DOHH2 (cell line): Measurements from ENCODE around the gene DGKD.
"Not testable (repeated sequence)": the region's sequence is repeated elsewhere in the genome, so short reads cannot be mapped to it uniquely, and the experiment has no call there.

ENCODE experiments used
- H3F3A ChIP-seq: fragments of 200-600 bp; sonication (generic), shearing (Covaris generic); 2 replicates; pipeline ENCODE4 v1.6.0; 2016; ENCODE audit warnings: antibody characterized with exemption, mild to moderate bottlenecking; ENCODE audit not compliant: control insufficient read depth, insufficient read depth
- H3K27ac ChIP-seq: fragments of 200-600 bp; sonication (generic); 2 replicates; pipeline ENCODE4 v1.5.1; 2014; ENCODE audit warnings: low read depth, mild to moderate bottlenecking, low read length, moderate library complexity
- H3K27me3 ChIP-seq: fragments of 200-600 bp; sonication (generic); 2 replicates; pipeline ENCODE4 v1.6.1; 2014; ENCODE audit warnings: mild to moderate bottlenecking, low read length, mixed read lengths; ENCODE audit not compliant: control insufficient read depth
- H3K36me3 ChIP-seq: fragments of 200-600 bp; sonication (generic); 2 replicates; pipeline ENCODE4 v1.6.1; 2014; ENCODE audit warnings: mild to moderate bottlenecking, low read length, moderate library complexity, mixed read lengths; ENCODE audit not compliant: control insufficient read depth
- H3K4me1 ChIP-seq: fragments of 200-600 bp; sonication (generic); 2 replicates; pipeline ENCODE4 v1.6.1; 2014; ENCODE audit warnings: mild to moderate bottlenecking, low read length, mixed read lengths; ENCODE audit not compliant: control insufficient read depth
- H3K4me2 ChIP-seq: fragments of 200-600 bp; sonication (generic); 2 replicates; pipeline ENCODE4 v1.6.0; 2014; ENCODE audit warnings: mild to moderate bottlenecking, low read length, moderate library complexity
- H3K4me3 ChIP-seq: fragments of 200-600 bp; sonication (generic); 2 replicates; pipeline ENCODE4 v1.5.1; 2014; ENCODE audit warnings: mild to moderate bottlenecking, low read length, mixed read lengths
- H3K79me2 ChIP-seq: fragments of 200-600 bp; sonication (generic); 2 replicates; pipeline ENCODE4 v1.6.1; 2014; ENCODE audit warnings: mild to moderate bottlenecking, low read length, mixed read lengths; ENCODE audit not compliant: control insufficient read depth
- H3K9me2 ChIP-seq: fragments of 200-600 bp; sonication (generic); replicated peaks from 2 replicates; pipeline ENCODE4 v1.6.1; 2014; ENCODE audit warnings: mild to moderate bottlenecking, low read length, mixed read lengths; ENCODE audit not compliant: control insufficient read depth
- H3K9me3 ChIP-seq: fragments of 200-600 bp; sonication (generic); 2 replicates; pipeline ENCODE4 v1.6.1; 2014; ENCODE audit warnings: antibody characterized with exemption, low read length, mixed read lengths; ENCODE audit not compliant: control insufficient read depth, insufficient read depth
- H4K20me1 ChIP-seq: fragments of 200-600 bp; sonication (generic); 2 replicates; pipeline ENCODE4 v1.6.0; 2014; ENCODE audit warnings: low read depth, mild to moderate bottlenecking, antibody characterized with exemption, low read length, moderate library complexity; ENCODE audit not compliant: control insufficient read depth, insufficient read depth
- CTCF ChIP-seq: fragments of 200-600 bp; sonication (generic); IDR thresholded peaks from one replicate; pipeline ENCODE4 v1.5.1; 2014; ENCODE audit warnings: antibody characterized with exemption, mild to moderate bottlenecking, low read depth, low read length; ENCODE audit not compliant: poor library complexity, severe bottlenecking
- EZH2phosphoT487 ChIP-seq: fragments of 200-600 bp; sonication (generic); IDR thresholded peaks from 2 replicates; pipeline ENCODE4 v1.6.1; 2017; ENCODE audit warnings: borderline replicate concordance, mild to moderate bottlenecking, antibody characterized with exemption, low read length, moderate library complexity, mixed read lengths

The DGKD gene

GRCh38 chr2:233334915-233335314 is 19.4 kb upstream of the DGKD start:
- peaks cover 5% of the 10 kb centered on the region for H3F3A ChIP-seq
- H3K36me3 ChIP-seq, result no peaks in the 10 kb centered on the region
- H3K27ac ChIP-seq, result no peak overlapping the region
- no peaks in the 10 kb centered on the region for H3K9me3 ChIP-seq
- no peaks in the 10 kb centered on the region for H3K9me2 ChIP-seq
- H3K4me3 ChIP-seq, result no peak overlapping the region
- no peaks in the 10 kb centered on the region for H4K20me1 ChIP-seq
- TF ChIP-seq EZH2phosphoT487 (no peak), CTCF (no peak)
- H3K27me3 ChIP-seq, result peaks cover 19% of the 10 kb centered on the region
- no peaks in the 10 kb centered on the region for H3K79me2 ChIP-seq
- H3K4me1 ChIP-seq, result peaks cover 52% of the 10 kb centered on the region
- H3K4me2 ChIP-seq, result no peak overlapping the region

GRCh38 chr2:233336091-233336490 is 18.2 kb upstream of the DGKD start:
- H4K20me1 ChIP-seq, H3K4me3 ChIP-seq, H3F3A ChIP-seq, H3K9me3 ChIP-seq, H3K79me2 ChIP-seq, H3K9me2 ChIP-seq, H3K27ac ChIP-seq, H3K4me2 ChIP-seq, H3K36me3 ChIP-seq: not testable (repeated sequence)
- Histone ChIP-seq H3K27me3 (peaks cover 19% of the 10 kb centered on the region), H3K4me1 (peaks cover 41% of the 10 kb centered on the region)

GRCh38 chr2:233336541-233336940 is 17.8 kb upstream of the DGKD start:
- TF ChIP-seq CTCF (no peak), EZH2phosphoT487 (no peak)
- Histone ChIP-seq H3K4me2 (no peak overlapping the region), H3K4me1 (peaks cover 36% of the 10 kb centered on the region), H3K36me3 (no peaks in the 10 kb centered on the region), H3K27me3 (peaks cover 22% of the 10 kb centered on the region), H4K20me1 (no peaks in the 10 kb centered on the region), H3K4me3 (no peak overlapping the region), H3F3A (peaks cover 5% of the 10 kb centered on the region), H3K79me2 (no peaks in the 10 kb centered on the region), H3K9me3 (no peaks in the 10 kb centered on the region), H3K27ac (no peak overlapping the region), H3K9me2 (no peaks in the 10 kb centered on the region)

GRCh38 chr2:233338046-233338445 is 16.2 kb upstream of the DGKD start:
- no peaks in the 10 kb centered on the region; the same call in 1 of the 2 replicates for H3F3A ChIP-seq
- H3K79me2 ChIP-seq, result no peaks in the 10 kb centered on the region
- peaks cover 22% of the 10 kb centered on the region for H3K4me1 ChIP-seq
- H3K36me3 ChIP-seq, result no peaks in the 10 kb centered on the region
- H4K20me1 ChIP-seq, result no peaks in the 10 kb centered on the region
- H3K4me2 ChIP-seq, result no peak overlapping the region
- H3K27me3 ChIP-seq, result peaks cover 22% of the 10 kb centered on the region
- H3K27ac ChIP-seq, result no peak overlapping the region
- no peaks in the 10 kb centered on the region for H3K9me2 ChIP-seq
- TF ChIP-seq CTCF (no peak), EZH2phosphoT487 (no peak)
- H3K9me3 ChIP-seq, result no peaks in the 10 kb centered on the region
- H3K4me3 ChIP-seq, result no peak overlapping the region
